GM19463 (cell line): ENCODE measurements around the gene BRIP1.
"Not testable (repeated sequence)": the region's sequence is repeated elsewhere in the genome, so short reads cannot be mapped to it uniquely, and the experiment has no call there.

ENCODE experiments used
- ATAC-seq: cut with Tn5 transposase; IDR thresholded peaks from one replicate; pipeline ENCODE4 v1.9.1; 2021; ENCODE audit warnings: mild to moderate bottlenecking, moderate library complexity; ENCODE audit not compliant: unreplicated experiment

BRIP1 gene

DNA sequence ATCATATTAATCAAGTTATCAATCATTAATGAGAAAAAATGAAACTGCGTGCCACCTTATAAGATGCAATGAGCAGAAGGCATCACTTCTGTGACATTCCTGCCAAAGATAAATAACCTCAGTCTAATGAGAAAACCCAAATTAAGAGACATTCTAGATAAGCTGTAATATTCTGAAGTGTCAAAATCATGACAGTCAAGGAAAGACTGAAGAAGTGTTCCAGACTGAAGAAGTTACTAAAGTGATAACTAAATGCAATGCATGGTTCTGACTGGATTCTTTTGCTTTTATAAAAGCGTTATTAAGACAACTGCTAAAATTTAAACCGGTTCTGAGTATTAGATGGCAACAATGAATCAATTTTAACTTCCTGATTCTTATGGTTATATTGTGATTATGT is 30.9 kb downstream of the BRIP1 start:
- no peak for ATAC-seq

DNA sequence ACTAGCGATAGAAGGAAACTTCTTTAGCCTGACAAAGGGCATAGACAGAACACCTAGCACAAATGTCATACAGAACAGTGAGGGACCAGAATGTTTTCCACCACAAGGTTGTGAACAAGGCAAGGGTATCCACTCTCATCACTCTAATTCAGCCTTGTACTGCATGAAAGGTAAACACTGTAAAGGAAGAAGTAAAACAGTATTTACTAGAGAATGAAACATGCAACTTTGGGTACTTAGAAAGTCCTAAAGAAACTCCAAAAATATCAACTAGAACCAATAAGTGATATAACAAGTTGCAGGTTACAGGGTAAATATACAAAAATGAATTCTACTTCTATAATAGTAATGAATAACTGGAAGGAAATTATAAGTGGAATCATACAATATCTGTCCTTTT is 32.2 kb downstream of the BRIP1 start:
- ATAC-seq: no peak

DNA sequence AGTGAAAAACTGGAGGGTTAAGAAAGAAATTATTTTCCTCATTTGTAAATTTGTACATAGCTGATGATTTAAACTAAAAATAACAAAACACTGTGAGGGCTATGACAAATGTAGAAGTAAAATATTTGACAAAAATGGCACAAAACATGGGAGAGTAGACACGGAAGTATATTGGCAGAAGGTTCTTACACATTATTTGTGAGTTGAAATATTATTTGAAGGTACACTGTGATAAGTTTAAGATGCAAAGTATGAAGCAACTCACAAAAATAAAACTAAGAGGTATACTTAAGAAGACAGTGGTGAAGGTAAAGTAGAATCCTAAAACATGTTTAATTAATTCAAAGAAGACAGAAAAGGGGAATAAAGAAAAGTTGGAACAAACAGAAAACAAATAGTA is 34.6 kb downstream of the BRIP1 start:
- ATAC-seq: no peak

DNA sequence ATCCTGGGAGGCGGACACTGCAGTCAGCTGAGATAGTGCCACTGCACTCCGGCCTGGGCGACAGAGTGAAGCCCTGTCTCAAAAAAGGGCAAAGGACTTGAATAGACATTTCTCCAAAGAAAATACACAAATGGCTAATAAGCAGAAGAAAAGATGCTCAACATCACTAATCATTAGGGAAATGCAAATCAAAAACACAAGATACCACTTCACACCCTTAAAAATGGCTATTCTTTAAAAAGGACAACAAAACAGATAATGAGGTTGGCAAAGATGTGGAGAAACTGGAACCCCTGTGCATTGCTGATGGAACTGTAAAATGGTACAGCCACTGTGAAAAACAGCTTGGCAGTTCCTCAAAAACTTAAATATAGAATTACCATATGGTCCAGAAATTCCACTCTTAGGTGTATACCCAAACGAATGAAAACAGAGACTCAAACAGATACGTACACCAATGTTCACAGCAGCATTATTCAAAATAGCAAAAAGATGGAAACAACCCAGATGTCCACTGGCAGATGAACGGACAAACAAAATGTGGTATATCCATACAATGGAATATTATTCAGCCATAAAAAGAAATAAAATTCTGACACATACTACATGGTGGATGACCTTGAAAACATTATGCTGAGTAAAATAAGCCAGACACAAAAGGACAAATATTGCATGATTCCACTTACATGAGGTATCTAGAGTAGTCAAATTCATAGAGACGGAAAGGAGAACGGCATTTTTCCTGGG is 35.5 kb downstream of the BRIP1 start:
- no peak for ATAC-seq

DNA sequence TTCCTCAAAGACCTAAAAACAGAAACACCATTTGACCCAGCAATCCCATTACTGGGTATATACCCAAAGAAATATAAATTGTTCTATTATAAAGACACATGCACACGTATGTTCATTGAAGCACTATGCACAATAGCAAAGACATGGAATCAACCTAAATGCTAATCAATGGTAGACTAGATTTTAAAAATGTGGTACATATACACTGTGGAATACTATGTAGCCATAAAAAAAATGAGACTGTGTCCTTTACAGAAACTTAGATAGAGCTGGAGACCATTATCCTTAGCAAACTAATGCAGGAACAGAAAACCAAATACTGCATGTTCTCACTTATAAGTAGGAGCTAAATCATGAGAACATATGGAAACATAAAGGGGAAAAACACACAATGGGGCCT is 36.5 kb downstream of the BRIP1 start:
- ATAC-seq: not testable (repeated sequence)

DNA sequence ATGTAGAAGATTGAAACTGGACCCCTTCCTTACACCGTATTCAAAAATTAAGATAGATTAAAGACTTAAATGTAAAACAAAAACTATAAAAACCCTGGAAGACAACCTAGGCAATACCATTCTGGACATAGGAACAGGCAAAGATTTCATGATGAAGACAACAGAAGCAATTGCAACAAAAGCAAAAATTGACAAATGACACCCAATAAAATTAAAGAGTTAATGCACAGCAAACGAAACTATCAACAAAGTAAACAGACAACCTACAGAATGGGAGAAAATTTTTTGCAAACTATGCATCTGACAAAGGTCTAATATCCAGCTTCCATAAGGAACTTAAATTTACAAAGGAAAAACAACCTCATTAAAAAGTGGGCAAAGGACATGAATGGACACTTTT is 37.1 kb downstream of the BRIP1 start:
- ATAC-seq: not testable (repeated sequence)

DNA sequence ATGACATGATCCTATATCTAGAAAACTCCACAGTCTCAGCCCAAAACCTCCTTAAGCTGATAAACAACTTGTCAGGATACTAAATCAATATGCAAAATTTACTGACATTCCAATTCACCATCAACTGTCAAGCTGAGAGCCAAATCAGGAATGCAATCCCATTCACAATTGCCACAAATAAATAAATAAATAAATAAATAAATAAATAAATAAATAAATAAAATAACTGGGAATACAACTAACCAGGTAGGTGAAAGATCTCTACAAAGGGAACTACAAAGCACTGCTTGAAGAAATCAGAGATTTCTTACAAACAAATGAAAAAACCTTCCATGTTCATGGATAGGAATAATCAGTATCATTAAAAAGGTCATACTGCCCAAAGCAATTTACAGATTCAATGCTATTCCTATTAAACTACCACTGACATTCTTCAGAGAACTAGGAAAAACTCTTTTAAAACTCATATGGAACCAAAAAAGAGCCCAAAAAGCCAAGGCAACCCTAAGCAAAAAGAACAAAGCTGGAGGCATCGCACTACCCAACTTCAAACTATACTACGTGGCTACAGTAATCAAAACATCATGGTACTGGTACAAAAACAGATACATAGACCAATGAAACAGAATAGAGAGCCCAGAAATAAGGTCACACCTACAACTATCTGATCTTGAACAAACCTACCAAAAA is 37.7 kb downstream of the BRIP1 start:
- no peak for ATAC-seq

DNA sequence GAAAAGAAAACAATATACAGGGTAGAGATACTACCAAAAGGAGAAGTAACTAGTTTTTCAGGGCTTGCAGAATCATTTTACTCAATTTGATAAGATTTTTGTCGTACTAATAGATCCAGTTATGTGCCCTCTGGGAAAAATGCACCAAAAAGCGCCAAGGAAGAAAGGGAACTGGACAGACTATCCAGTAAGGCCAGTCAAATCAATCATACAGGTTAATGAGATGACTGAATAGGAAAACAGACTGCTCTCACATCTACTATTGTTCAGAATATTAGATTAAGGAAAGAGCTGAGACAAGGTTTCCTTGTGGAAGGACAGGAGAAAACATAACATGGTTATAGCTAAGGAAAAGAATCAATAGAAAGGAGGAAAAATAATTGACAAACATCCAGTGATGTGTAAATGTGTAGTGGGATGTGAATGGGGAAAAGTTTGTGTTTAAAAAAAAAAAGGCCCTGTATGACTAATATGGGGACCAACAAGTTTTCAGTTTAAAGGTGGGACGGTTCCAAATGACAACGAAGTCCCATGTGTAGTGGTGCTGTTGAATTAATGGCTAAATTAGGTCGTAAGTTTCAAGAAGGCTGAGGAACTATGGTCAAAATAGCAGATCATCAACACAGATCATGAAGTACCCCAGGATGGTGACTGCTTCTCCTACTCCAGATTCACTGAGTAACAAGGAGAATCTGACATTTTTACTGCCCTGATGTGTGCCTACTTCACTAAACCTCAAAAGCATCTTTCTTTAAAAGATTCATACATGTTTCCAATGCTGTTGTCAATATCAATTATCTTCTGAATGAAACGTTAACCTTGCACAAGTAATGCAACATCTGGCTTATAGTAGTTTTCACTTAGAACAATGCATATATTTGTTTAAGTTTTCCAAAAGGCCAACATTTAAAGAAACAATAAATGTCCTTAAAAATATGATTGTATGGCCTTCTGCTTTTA is 40.7 kb downstream of the BRIP1 start:
- no peak for ATAC-seq

DNA sequence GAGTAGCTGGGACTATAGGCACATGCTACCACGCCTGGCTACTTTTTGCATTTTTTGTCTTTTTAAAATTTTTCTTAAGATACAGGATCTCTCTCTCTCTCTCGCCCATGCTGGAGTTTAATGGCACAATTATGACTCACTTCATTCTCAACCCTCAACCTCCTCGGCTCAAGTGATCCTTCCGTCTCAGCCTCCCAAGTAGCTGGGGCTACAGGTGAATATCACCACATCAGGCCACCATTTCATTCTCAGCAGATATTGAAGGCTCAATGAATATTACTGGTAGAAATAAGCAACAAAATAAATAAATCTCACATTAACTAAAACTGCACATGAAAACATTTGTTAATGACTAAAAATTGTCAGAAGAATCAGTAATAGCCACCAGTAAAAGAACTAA is 41.7 kb downstream of the BRIP1 start:
- no peak for ATAC-seq

DNA sequence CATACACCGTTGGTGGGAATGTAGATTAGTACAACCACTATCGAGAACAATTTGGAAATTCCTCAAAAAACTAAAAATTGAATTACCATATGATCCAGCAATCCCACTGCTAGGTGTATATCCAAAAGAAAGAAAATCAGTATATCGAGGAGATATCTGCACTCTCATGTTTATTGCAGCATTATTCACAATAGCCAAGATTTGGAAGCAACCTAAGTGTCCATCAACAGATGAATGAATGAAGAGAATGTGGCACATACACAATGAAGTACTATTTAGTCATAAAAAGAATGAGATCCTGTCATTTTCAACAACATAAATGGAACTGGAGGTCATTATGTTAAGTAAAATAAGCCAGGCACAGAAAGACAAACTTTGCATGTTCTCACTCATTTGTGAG is 44.1 kb downstream of the BRIP1 start:
- not testable (repeated sequence) for ATAC-seq

DNA sequence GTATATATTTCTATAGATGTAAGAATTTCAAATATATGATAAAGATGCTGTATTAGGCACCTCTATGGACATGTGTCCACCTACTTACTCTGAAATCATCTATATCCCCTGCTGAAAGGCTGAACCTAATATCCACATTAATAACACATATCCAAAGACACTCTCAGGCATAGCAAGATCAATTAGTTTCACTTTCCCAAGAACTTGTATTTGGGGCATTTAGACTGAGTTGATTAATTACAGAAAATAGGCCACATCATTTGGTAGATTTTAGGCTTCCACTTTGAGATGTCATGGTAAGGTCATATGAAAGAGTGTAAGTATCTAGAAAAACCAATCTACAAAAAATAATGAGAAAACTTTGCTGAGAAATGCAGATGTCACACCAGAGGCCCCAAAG is 45.1 kb downstream of the BRIP1 start:
- ATAC-seq: no peak

DNA sequence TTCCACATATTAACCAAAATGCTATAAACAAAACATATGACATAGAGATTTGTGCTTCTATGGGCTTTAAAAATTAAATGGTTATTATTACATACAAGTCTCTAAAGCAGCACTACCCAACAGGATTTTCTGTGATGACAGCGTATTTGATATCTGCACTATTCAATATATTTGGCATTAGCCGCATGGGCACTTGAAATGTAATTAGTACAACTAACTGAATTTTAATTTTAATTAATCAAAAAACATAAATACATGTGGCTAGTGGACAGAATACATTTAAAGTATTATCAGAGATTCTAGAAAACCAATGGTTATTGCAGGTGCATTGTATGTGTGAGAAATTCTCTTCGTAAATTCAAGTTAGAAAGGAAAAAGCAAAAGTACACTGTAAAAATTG is 45.9 kb downstream of the BRIP1 start:
- ATAC-seq: no peak

DNA sequence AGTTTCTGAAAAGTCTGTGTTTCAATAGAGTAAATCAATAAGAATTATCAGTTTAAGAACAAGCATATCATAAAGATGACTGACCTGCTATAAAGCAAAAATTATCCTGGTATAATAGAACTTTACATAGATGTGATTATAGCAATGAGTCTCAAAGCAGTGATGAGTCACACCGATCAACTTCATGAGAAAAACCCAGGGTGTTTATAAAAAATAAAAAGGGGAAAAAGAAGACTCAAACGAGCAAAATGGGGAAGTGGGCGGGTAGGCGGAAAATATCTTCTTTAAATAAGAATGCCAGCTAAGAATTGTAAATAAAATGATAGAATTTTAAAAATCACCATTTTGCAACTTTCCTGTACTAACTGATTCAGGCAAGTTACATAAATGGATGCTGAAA is 46.8 kb downstream of the BRIP1 start:
- no peak for ATAC-seq

DNA sequence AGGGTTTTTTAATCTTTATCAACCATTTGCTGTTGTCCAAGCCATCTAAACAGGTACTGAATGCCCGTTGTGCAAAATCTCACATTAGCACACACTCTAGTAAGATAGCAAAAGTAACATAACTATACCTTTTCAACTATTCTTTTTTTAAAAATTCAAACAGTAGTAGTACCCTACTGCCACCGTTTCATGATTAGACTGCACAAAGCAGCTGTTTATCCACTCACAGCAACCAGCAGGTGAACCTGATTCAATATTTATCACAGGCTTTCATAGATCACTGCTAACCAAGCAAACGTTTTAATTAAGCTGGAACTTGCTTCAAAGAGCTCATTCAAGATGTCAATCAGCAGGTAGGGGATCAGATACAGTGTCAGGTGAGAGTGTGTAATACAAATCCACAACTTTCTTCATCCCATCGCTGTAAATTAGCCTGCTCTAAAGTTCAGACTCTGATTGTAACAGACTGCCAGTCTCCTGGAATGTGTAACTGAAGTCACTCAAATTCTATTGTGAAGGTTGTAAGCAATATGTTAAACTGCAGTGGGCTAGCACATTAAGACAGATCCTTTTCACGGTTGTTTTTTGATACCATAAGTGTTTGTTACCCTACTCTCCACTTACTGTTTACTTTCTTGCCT is 47.3 kb downstream of the BRIP1 start:
- ATAC-seq: no peak

DNA sequence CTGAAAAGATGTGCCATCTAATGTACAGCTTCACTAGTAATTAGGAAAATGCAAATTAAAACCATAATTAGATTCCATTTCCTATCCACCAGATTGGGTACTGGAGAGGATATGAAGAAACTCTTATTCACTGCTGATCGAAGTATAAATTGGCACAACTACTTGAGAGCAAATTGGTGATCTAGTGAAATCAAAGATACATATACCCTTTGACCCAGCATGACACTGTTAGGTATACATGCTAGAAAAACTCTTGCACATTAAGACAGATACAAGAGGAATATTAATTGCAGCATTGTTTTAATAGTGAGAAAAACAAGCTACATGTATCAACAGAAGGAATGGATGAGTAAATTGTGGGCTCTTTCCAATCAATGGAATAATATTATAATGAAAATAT is 48.8 kb downstream of the BRIP1 start:
- no peak for ATAC-seq

DNA sequence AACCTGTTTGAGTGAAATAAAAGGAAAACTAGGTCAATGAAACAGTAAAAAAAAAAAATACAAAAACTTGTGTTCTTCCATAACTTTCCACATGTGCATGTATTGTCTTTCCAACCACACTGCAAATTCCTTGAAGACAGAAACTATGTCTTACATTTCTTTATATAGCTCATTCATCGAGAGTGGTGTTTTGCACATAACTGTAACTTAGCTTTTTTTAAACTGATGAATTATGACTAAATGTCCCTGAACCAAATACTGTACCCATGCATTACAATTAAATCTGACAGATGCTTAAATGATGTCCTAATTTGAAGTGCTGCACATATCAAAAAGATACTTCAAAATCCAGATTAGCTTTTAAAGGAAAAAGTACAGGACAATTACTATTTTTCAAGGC is 50.1 kb downstream of the BRIP1 start:
- ATAC-seq: no peak

DNA sequence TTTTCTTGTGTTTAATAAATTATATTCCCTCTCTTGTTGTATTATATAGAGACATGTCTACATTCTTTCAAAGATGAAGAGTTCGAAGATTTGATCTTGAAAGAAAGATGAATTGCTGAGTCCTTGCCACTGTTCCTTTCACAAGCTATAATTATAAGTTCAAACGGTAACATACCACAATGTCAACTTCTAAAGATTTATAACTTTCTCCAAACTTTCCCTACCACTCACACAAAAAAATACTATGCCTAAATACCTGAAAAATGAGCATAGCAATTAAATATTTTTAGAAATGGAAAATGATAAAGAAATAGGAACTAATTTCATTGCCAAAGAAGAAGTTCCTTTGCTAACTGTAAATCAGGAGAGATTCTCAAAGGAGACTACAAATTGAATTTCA is 50.6 kb downstream of the BRIP1 start:
- ATAC-seq: no peak

DNA sequence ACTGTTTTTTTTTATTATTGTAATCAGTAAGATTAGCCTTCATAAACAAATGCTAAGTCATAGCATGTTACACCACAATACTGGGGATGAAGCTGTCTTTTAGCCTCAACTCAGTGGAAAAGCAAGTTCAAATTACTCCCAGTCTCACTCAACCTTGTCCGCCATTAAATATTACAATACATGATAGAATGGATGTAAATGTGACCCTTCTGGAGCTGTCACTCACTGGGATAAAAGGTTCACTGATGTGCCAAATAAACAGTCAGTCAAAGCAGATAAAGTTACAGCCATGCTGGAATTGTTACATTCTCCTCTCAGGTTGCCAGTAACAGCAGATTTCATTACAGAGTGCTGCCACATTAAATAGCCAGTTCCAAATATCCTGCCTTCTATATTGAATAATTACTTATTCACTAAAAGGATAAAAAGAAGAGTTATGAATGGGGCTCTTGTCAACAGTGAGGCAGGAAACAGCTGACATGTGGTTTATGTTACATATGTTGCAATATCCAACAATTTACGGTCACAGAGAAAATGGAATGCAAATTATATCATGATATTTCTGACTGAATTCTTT is 53.4 kb downstream of the BRIP1 start:
- ATAC-seq: no peak

DNA sequence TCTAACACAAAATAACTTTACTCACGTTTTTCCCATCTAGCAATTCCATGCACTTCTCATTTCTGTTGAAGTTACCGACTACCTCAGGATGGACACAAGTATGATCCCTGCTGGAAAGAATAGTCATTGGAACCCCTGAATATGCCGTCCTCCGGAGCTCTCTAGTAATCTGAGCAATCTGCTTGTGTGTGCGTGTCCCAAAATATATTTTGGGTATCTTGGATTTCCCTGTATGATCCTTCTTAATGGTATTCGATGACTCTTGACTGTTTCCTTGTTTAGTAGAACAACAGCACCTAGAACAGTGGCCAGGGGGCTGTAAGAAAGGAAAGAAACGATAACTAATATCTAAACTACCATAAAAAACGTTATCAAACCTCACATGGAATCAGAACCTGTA is 54.9 kb downstream of the BRIP1 start:
- ATAC-seq: no peak

DNA sequence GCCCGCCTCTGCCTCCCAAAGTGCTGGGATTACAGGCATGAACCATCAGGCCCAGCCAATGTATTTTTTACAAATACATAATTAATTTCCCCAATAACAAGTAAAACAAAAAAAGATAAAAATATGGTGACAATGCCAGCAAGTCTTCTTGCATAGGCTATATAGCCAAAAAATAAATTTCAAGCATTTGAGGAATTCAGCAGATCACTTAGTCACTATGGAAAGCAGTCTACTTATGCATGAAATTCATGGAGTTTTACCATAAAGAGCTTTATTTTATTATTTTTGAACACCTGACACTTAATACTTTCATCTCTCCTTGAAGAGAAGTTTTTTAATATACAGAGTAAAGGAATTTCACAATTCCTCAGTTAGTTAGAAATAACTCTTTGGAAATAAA is 56.4 kb downstream of the BRIP1 start:
- no peak for ATAC-seq
